ENCODE measurements around the gene ACAT2.
"Not testable (repeated sequence)": the region's sequence is repeated elsewhere in the genome, so short reads cannot be mapped to it uniquely, and the experiment has no call there.

ACAT2 gene

GRCh38 chr6:159823953-159824352, 62.1 kb downstream of the ACAT2 start:
- no peak overlapping the region for H3K27ac ChIP-seq (replicated peaks)
- no peak overlapping the region for H3K4me3 ChIP-seq (replicated peaks; ENCODE audit: insufficient read depth, low read length)
- no peaks in the 10 kb centered on the region for H3K27me3 ChIP-seq (ENCODE audit: insufficient read depth, poor library complexity, severe bottlenecking)
- no peak for DNase-seq (ENCODE audit: low read depth in 1 of 2, low spot score in 1 of 2)
- TF ChIP-seq SPI1 (IDR thresholded peaks at IDR 0.05; ENCODE audit: borderline replicate concordance, low read depth) (no peak), CTCF (IDR thresholded peaks at IDR 0.05; ENCODE audit: insufficient read depth, low read length) (no peak), GABPA (IDR thresholded peaks at IDR 0.05; ENCODE audit: low read depth) (no peak), REST (IDR thresholded peaks at IDR 0.05; ENCODE audit: insufficient replicate concordance, low read depth) (no peak), POLR2AphosphoS5 (IDR thresholded peaks at IDR 0.05; ENCODE audit: low read depth) (no peak)

- not testable (repeated sequence) for H3K27ac ChIP-seq (replicated peaks); DNase-seq (ENCODE audit: low read depth in 1 of 2, low spot score in 1 of 2); H3K4me3 ChIP-seq (replicated peaks; ENCODE audit: insufficient read depth, low read length); H3K27me3 ChIP-seq (ENCODE audit: insufficient read depth, poor library complexity, severe bottlenecking)
These were observed 62.8 kb downstream of the ACAT2 start for GRCh38 chr6:159824690-159825089.

GRCh38 chr6:159826004-159826403, 64.2 kb downstream of the ACAT2 start:
- H3K4me3 ChIP-seq (replicated peaks; ENCODE audit: insufficient read depth, low read length) = no peak overlapping the region
- TF ChIP-seq REST (IDR thresholded peaks at IDR 0.05; ENCODE audit: insufficient replicate concordance, low read depth) = no peak
- TF ChIP-seq GABPA (IDR thresholded peaks at IDR 0.05; ENCODE audit: low read depth) = no peak
- no peak for TF ChIP-seq SPI1 (IDR thresholded peaks at IDR 0.05; ENCODE audit: borderline replicate concordance, low read depth)
- no peak for TF ChIP-seq CTCF (IDR thresholded peaks at IDR 0.05; ENCODE audit: insufficient read depth, low read length)
- TF ChIP-seq POLR2AphosphoS5 (IDR thresholded peaks at IDR 0.05; ENCODE audit: low read depth) = no peak
- H3K27ac ChIP-seq (replicated peaks) = no peak overlapping the region
- H3K27me3 ChIP-seq (ENCODE audit: insufficient read depth, poor library complexity, severe bottlenecking) = no peaks in the 10 kb centered on the region
- DNase-seq (ENCODE audit: low read depth in 1 of 2, low spot score in 1 of 2) = no peak

GRCh38 chr6:159826968-159827647, 65.3 kb downstream of the ACAT2 start:
- DNase-seq (ENCODE audit: low read depth in 1 of 2, low spot score in 1 of 2) = no peak
- no peak overlapping the region for H3K4me3 ChIP-seq (replicated peaks; ENCODE audit: insufficient read depth, low read length)
- no peaks in the 10 kb centered on the region for H3K27me3 ChIP-seq (ENCODE audit: insufficient read depth, poor library complexity, severe bottlenecking)
- no peak overlapping the region for H3K27ac ChIP-seq (replicated peaks)
- TF ChIP-seq CTCF (IDR thresholded peaks at IDR 0.05; ENCODE audit: insufficient read depth, low read length) = no peak
- no peak for TF ChIP-seq SPI1 (IDR thresholded peaks at IDR 0.05; ENCODE audit: borderline replicate concordance, low read depth)
- no peak for TF ChIP-seq GABPA (IDR thresholded peaks at IDR 0.05; ENCODE audit: low read depth)
- TF ChIP-seq REST (IDR thresholded peaks at IDR 0.05; ENCODE audit: insufficient replicate concordance, low read depth) = no peak
- no peak for TF ChIP-seq POLR2AphosphoS5 (IDR thresholded peaks at IDR 0.05; ENCODE audit: low read depth)
